DND-41 (cell line): ENCODE measurements around the gene TMEM114.

ENCODE experiments used
- ATAC-seq: fragments of 200-7000 bp; cut with Tn5 transposase; 3 replicates; pipeline ENCODE4 v1.9.1; 2021; ENCODE audit warnings: low read depth; ENCODE audit not compliant: insufficient read depth
- DNase-seq: peaks from one replicate; pipeline ENCODE4 v3.0.0-alpha.2; 2020
- H2AFZ ChIP-seq: 2 replicates; pipeline ENCODE4 v1.6.0; 2012; ENCODE audit warnings: low read depth, low read length
- H3K27ac ChIP-seq: 2 replicates; pipeline ENCODE4 v1.5.1; 2012; ENCODE audit warnings: low read length, inconsistent platforms
- H3K27me3 ChIP-seq: fragments of 200-600 bp; sonication (generic); 2 replicates; pipeline ENCODE4 v1.6.0; 2012; ENCODE audit warnings: low read length, mild to moderate bottlenecking, inconsistent platforms; ENCODE audit not compliant: insufficient read depth, poor library complexity
- H3K36me3 ChIP-seq: 2 replicates; pipeline ENCODE4 v1.5.1; 2012; ENCODE audit warnings: low read length, inconsistent platforms; ENCODE audit not compliant: insufficient read depth
- H3K4me1 ChIP-seq: 2 replicates; pipeline ENCODE4 v1.5.1; 2012; ENCODE audit warnings: mild to moderate bottlenecking, low read length; ENCODE audit not compliant: insufficient read depth
- H3K4me2 ChIP-seq: 2 replicates; pipeline ENCODE4 v1.6.0; 2012; ENCODE audit warnings: mild to moderate bottlenecking, moderate library complexity, low read length, inconsistent platforms; ENCODE audit not compliant: insufficient read depth
- H3K4me3 ChIP-seq, 2 experiments: fragments of 200-600 bp in 1 of 2; shearing (Covaris generic) in 1 of 2; 2 replicates each; pipeline ENCODE4 v1.5.1; 2012 to 2016; ENCODE audit warnings: inconsistent platforms in 2 of 2, low read length in 2 of 2, mild to moderate bottlenecking in 2 of 2, low read depth in 1 of 2, moderate library complexity in 1 of 2
- H3K79me2 ChIP-seq: 2 replicates; pipeline ENCODE4 v1.6.0; 2012; ENCODE audit warnings: low read length, inconsistent platforms; ENCODE audit not compliant: insufficient read depth
- H3K9ac ChIP-seq: 2 replicates; pipeline ENCODE4 v1.6.0; 2012; ENCODE audit warnings: low read depth, mild to moderate bottlenecking, inconsistent platforms, low read length, moderate library complexity
- H3K9me3 ChIP-seq: 2 replicates; pipeline ENCODE4 v1.5.1; 2012; ENCODE audit warnings: low read length, moderate library complexity, mild to moderate bottlenecking, inconsistent platforms; ENCODE audit not compliant: insufficient read depth, severe bottlenecking
- H4K20me1 ChIP-seq: 2 replicates; pipeline ENCODE4 v1.6.0; 2012; ENCODE audit warnings: low read length; ENCODE audit not compliant: insufficient read depth
- CTCF ChIP-seq: IDR thresholded peaks from 2 replicates; pipeline ENCODE4 v1.5.1; 2012; ENCODE audit warnings: borderline replicate concordance, low read length, moderate library complexity, mild to moderate bottlenecking; ENCODE audit not compliant: poor library complexity, severe bottlenecking; ENCODE audit errors: extremely low read depth
- EZH2 ChIP-seq: IDR thresholded peaks from 3 replicates; pipeline ENCODE4 v1.6.1; 2012; ENCODE audit warnings: borderline replicate concordance, low read depth, mild to moderate bottlenecking, moderate library complexity, low read length, inconsistent platforms; ENCODE audit not compliant: severe bottlenecking

TMEM114 gene

GRCh38 chr16:8583199-8583598 is 7.1 kb downstream of the TMEM114 start:
- peaks cover 6% of the 10 kb centered on the region for H3K27me3 ChIP-seq
- no peak overlapping the region for H3K27ac ChIP-seq
- no peaks in the 10 kb centered on the region for H4K20me1 ChIP-seq
- no peak overlapping the region for H3K4me2 ChIP-seq
- no peaks in the 10 kb centered on the region for H3K9me3 ChIP-seq
- ATAC-seq (no peak), DNase-seq (no peak)
- no peaks in the 10 kb centered on the region for H3K79me2 ChIP-seq
- H3K36me3 ChIP-seq: no peaks in the 10 kb centered on the region
- H3K4me1 ChIP-seq: 0 out of 2 replicates have a peak, but pooled peaks cover 5% of the 10 kb centered on the region
- no peak overlapping the region for H3K9ac ChIP-seq
- TF ChIP-seq EZH2 (no peak), CTCF (no peak)
- no peak overlapping the region for H2AFZ ChIP-seq
- H3K4me3 ChIP-seq: no peak overlapping the region

GRCh38 chr16:8581831-8582580 is 8.3 kb downstream of the TMEM114 start:
- DNase-seq (no peak), ATAC-seq (no peak)
- no peaks in the 10 kb centered on the region for H4K20me1 ChIP-seq
- no peak overlapping the region for H2AFZ ChIP-seq
- H3K27ac ChIP-seq: no peak overlapping the region
- H3K9me3 ChIP-seq: no peaks in the 10 kb centered on the region
- H3K9ac ChIP-seq: no peak overlapping the region
- no peak overlapping the region for H3K4me2 ChIP-seq
- 0 out of 2 replicates have a peak, but pooled peaks cover 5% of the 10 kb centered on the region for H3K4me1 ChIP-seq
- TF ChIP-seq CTCF (no peak), EZH2 (no peak)
- H3K4me3 ChIP-seq: no peak overlapping the region
- H3K79me2 ChIP-seq: no peaks in the 10 kb centered on the region
- H3K27me3 ChIP-seq: peaks cover 6% of the 10 kb centered on the region
- H3K36me3 ChIP-seq: no peaks in the 10 kb centered on the region

GRCh38 chr16:8579559-8579958 is 10.8 kb downstream of the TMEM114 start:
- no peak overlapping the region for H3K4me3 ChIP-seq

More at GRCh38 chr16:8579559-8579958, 10.8 kb downstream of the TMEM114 start:
- no peaks in the 10 kb centered on the region for H3K9me3 ChIP-seq
- no peak overlapping the region for H2AFZ ChIP-seq
- H3K79me2 ChIP-seq: no peaks in the 10 kb centered on the region
- no peak overlapping the region for H3K27ac ChIP-seq
- DNase-seq (no peak), ATAC-seq (no peak)
- 0 out of 2 replicates have a peak, but pooled peaks cover 5% of the 10 kb centered on the region for H3K4me1 ChIP-seq
- TF ChIP-seq EZH2: no peak
- TF ChIP-seq CTCF: no peak
- H3K36me3 ChIP-seq: no peaks in the 10 kb centered on the region
- no peaks in the 10 kb centered on the region for H3K27me3 ChIP-seq
- H4K20me1 ChIP-seq: no peaks in the 10 kb centered on the region
- no peak overlapping the region for H3K9ac ChIP-seq
- no peak overlapping the region for H3K4me2 ChIP-seq
